HT1080 (cell line): ENCODE data around the gene IL9. TPM values are rescaled to one million over a fixed set of nuclear protein-coding genes. Genes with fewer than 3 reads are reported as not detected.
"Not testable (repeated sequence)": the region's sequence is repeated elsewhere in the genome, so short reads cannot be mapped to it uniquely, and the experiment has no call there.

Experiments
- DNase-seq: peaks from one replicate; pipeline ENCODE4 v3.0.0-alpha.2; 2015; ENCODE audit warnings: low read depth
- total RNA-seq: library from RNA; depleted of rRNA; stranded (reverse); fragments of >200 nt; shearing (Covaris generic); gene quantifications from 2 replicates; pipeline ENCODE4 v1.2.3, GENCODE V29; 2014

Gene IL9
- total RNA-seq, 1 experiment from 2014 or later, result not detected

DNA sequence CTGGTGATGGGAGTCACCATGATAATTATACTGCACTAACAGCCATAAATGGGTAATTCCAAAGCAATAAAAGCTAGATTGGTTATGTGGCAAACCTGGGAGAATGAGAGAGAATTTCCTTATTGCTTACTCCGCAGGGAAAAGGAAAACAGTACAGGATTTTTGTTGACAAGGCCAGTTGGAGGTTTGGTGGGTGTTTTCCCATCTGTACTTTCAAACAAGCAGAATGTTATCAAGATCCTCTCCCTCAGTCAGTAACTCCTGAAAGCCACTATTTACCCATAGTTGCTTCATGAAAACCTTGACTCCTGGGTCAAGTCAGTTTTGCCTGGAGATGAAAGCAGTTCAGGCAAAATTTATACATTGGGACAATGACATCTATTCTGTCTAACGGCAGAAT, 26.4 kb downstream of the IL9 start:
- no peak for DNase-seq

DNA sequence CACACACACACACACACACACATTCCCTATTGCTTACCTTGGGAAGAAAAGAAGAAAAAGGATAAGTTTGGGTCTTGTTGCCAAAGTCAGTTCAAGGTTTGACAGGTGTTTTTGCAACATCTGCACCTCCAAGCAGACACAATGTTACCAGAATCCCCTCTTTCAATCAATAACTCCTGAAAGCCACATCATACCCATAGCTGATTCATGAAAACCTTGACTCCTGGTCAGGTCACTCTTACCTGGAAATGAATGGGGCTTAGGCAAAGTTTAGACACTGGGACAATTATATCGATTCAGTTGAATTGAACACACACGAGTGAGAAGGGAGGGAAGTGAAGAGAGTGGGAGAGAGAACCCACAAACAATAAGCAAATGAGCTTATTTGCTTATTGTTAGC, 27.0 kb downstream of the IL9 start:
- no peak for DNase-seq

DNA sequence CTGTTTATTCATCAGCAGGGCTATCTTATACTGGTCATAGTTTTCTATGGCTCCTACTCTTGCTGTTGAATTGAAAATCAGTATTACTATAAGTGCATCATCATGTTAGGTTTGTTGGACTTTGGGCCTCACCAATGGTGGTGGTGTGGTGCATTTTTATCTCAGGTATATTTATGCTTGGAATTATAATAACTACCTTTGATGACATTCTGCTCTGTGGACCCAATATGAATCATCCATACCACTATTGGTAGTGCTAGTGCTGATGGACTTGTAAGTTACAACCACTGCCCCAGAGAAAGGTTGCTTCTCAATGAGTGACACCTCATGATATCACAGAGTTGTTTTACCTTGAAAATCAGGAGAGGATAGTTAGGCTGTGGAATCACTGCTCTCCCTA, 28.0 kb downstream of the IL9 start:
- DNase-seq, result no peak

DNA sequence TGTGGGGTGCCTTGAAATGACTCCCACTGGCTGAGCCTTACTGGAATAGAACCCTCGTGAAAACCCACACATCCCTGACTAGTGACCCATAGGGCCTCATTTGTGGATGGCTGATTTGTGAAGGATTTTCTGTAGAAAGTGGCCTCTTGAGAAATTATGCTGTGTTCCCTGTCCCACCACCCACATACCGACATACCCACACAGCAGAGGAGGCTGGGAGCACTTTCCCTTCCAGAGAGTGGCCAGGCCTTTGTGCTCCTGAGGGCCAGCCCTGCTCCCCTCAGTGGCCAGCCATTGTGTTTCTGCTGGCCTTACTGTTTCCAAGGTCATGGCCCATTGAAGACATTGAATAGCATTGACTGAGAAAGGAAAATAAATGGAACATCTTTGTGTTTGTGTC, 29.6 kb downstream of the IL9 start:
- DNase-seq, result no peak

DNA sequence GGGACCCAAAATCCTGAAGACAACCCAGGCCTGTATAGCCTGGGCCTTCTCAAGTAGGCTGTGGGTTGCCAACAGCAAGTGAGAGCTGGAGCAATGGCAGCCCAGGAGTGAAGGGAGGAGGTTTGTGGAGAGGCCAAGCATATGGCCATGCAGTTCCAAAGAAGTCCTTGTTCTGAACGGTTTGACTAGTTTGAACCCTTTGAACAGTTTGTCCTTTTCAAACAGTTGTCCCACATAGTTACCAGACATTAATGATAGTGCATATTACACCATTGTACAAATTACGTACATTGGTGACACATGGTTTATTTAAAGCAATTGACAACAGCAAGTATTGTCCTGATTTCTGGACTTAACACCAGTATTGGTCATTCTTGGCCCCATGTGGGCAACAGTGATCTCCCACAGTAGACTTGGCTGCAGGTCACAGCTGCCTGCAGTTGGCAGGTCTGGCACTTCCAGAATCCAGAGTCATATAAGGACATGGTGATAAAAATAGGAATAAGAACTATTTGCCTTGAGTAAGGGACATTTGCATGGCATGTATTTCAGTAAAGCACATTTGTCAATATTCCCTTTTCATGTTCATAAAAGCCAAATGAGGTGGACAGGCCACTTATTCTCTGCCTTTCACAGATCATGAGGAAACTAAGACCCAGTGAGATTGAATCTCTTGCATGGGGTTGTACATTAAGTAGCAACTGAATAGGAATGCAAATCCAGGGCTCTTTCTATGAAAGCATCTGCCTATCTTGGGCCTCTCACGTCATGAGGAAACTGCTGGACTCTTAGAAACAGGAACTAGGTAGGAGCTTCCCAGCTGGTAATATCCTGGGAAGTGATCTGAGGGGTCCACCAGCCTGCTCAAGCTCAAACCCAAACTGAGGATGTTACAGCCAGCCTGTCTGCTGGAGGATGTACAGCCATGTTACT, 30.9 kb downstream of the IL9 start:
- DNase-seq, result no peak

DNA sequence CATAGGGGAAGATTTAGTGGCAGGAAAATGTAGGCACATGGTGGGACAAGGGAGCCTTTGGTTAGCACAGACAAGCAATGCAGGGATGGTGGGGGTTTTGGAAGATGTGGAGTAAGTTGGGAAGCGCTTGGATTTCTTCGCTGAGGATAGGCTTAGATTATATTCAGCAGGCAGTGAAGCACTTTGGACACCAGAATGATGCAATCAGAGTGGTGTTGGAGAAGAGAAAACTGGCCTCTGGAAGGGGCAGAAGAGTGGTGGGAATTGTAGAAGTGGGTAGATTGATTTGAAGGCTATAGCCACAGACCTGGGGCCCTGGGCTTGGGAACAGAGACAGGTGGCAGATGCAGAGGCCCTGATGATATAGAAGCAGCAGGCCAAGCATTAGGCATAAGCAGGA, 32.9 kb downstream of the IL9 start:
- DNase-seq, result no peak

DNA sequence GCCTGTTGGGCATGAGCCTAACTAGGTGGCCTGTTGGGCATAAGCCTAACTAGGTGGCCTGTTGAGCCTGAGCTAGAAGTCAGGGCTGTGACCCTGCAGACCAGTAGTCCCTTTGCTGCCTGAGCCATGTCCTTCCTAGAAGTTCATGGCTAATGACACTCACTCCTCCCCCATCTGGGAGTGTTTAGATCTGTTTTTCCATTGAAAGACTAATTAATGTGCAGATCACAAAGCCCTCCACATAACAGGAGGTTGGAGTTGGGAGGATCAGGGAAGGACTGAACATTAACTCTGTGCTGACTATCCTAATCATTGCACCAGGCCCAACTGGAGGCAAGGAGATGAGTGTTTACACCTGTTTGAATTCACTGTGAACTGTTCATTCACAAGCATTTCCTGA, 33.6 kb downstream of the IL9 start:
- no peak for DNase-seq

DNA sequence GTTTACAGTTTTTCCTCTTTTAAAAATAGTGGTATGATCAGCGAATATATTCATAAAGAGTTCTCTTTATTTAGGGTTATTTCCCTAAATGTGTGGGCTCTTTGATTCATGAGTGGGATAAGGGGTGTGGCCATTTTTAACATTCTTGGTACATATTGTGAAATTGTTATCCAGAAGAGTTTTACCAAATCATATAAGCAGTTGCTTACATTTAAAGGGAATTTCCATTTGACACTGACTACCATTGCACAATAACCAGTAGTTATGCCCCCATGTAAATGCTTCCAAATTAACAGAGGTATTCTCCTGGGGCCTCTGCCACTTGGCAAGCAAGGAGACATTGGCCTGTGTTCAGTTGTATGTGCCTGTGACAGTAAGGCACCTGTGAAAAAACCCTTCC, 34.0 kb downstream of the IL9 start:
- no peak for DNase-seq

DNA sequence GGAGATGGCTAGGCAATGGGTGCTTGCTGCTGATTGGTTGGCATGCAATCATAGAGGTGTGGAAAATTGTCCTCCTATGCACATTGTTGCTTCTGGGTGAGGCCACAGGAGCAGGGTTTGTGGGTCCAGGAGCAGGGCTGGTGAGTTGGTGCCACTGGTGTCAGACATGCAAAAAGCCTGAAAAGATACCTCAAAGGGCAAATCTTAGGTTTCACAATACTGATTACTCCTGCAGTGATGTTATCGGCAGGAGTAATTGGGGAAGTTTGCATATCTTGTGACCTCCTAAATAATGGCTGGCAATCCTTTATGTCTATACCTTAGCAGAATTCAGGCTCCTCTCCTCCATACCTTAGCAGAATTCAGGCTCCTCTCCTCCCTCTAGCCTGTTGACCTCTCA, 36.0 kb downstream of the IL9 start:
- DNase-seq, result no peak

DNA sequence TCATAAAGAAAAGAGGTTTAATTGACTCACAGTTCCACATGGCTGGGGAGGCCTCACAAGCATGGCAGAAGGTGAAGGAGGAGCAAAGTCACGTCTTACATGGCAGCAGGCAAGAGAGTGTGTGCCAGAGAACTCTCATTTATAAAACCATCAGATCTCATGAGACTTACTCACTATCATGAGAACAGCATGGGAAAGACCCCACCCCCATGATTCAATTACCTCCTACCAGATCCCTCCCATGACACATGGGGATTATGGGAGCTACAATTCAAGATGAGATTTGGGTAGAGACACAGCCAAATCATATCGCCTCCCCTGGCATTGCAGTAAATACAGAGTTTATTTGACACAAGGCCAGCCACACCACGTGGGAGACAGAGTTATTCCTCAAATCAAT, 36.5 kb downstream of the IL9 start:
- DNase-seq, result not testable (repeated sequence)

DNA sequence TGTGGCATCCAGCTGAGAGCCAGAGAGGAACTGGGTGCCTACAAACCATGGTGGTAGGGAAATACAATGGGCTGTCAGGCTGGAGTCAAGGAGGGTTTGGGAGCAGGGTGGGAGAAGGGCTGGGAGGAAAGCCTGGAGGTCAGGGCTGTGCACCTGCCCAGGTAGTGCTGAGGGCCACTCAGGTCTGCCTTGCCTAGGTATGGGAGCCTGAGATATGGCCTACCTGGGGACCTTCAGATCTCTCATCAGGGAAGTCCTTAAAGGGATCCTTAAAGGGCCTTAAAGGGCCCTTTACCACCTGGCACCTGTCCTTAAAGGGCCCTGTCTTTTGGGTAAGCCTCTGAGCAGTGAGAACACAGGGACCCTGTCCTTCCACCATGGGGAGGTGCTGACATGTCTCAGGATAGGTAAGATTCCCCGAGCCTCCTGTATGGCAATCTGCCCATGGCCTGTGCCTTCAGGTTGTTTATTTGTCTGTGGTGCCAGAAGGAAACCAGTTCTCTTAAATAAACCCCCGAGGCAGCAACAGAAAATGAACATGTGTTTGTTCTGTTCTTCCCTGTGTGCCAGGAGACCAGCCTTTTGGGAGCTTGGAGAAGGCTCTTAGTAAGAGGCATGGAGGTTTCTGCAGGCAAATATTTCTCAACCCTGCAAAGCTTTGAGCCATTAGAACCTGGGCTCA, 37.9 kb downstream of the IL9 start:
- no peak for DNase-seq

DNA sequence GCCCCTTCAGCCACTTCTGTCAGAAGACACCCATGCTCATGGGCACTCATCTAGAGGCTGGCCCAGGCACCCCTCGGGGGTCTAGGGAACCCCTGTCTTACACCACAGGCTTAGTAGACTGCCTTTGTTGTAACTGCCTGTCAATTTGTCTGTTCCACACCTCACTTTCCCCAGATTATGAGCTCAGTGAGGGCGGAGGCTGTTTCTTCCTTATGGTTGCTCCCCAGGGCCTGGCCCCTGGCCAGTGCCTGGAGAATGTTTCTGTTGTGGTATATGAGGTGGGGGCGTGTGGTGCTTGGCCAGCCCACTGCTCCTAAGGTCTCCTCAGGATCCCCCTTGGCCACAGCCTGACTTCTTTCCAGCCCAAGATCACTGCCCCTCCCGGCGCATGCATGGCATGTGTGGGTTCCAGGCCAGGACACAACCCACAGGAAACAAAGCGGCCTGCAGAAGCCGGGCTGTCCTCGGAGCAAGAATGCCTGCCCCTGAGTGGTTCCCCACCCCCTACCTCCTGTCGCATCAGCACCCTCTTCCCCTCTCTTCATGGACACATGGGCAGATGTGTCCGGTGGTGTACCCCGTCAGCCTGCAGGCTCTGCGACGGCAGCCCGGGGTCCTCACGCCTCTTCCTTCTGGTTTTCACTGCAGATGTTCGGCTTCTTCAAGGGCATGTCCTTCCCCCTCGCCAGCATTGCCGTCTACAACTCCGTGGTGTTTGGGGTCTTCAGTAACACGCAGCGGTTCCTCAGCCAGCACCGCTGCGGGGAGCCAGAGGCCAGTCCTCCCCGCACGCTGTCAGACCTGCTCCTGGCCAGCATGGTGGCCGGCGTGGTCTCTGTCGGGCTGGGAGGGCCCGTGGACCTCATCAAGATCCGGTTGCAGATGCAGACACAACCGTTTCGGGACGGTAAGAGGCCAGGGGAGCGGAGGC, 43.5 kb downstream of the IL9 start:
- DNase-seq, result no peak

DNA sequence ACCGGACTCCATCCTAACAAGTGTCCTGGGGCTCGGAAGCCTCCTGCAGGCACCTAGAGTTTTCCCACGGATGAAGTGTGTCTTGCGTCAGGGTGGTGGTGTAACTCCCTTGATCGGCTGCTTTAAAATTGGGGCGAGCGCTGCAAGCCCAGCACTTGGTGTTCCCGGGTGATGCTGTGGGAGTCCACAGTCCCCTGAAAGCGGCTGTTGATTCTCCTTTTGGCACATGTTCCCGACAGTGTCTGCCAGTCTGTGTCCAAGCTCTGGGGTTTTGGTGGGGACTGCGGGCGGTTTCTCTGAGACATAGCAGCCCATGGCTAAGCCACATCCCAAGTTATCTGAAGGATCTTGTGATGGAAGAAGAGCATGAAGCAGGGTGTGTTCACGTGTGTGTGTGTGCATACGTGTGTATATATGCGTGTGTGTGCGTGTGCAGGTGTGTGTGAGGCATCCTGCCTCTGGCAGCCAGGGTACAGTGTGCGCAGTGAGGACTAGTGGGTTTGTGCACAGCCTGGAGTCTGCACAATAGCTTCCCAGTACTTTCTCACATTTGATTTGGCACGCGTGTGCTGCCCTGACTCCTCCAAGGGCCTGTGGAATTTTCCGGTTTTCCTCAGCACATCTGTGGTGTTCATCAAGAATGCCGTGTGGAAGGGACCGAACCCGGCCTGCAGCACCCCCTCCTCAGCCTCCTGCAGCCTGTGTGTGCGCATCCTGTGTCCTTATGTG, 44.3 kb downstream of the IL9 start:
- DNase-seq, result no peak

DNA sequence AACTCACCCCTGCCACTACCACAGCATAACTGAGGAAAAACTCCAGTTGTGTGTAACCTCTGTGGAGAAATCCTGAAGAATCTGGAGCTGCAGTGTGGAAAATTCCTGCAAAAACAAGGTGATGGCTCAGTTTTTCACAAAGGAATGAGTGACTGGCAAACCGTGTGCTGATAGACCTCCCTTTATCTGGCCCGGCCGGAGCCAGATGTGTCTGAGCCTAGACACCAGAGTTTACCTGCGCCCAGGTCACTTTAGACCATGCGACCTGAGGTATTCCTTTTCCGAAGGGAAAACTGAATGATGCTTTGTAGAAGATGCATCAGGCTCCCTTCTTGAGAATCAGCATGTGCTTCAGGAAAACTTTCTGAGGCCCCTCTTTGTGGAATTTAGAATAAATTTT, 45.0 kb downstream of the IL9 start:
- no peak for DNase-seq

DNA sequence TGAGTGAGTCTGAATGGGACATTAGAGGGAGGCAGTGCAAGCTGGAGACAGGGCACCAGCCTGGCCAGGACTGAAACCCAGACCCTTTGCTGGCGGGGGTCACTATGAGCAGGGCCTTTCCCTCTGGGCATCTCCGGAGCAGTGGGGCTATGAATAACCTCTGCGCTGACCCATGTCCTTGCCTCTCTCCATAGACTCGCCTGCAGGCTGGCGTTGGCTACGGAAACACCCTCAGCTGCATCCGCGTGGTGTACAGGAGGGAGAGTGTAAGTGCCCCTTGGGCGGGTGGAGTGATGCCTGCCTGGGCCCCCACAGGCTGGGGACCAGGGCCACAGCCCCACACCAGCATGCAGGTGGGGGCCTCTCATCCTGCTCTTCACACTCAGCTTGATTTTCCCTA, 45.4 kb downstream of the IL9 start:
- no peak for DNase-seq

DNA sequence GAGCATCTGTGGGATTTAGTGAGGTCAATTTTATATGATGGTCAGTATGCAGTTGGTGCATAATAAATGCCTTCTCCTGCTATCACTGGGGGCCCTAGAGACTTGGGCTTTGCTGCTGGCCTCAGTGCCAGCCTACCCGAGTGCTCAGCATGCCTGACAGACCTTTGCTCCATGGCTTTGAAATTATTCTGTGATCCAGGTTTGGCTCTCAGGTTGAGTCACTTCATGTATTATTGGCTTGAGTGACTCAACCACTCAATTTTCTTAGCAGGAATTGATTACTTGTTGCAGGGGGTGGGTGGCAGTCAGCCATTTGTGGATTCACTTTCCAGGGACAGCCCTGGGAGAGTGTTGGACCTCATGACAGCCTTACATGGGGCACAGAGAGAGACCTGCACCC, 47.7 kb downstream of the IL9 start:
- DNase-seq, result no peak

DNA sequence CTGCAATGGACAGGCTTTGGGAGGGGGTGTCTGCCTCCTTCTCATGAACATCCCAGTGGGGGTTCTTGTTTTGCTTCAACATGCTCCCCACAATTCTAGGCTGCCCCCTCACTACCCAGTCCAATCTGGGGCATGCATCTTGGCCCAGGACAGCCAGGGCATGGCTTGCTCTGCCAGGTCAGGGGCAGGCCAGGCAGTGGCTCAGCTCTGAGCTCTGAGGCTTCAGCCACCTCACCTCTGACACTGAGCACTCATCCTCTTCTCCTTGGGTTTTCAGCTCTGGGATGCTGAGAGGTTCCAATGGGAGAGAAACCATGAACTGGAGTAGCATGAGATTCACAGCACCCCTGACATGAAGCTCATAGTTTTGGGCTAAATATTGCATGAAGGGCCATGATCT, 49.3 kb downstream of the IL9 start:
- no peak for DNase-seq

DNA sequence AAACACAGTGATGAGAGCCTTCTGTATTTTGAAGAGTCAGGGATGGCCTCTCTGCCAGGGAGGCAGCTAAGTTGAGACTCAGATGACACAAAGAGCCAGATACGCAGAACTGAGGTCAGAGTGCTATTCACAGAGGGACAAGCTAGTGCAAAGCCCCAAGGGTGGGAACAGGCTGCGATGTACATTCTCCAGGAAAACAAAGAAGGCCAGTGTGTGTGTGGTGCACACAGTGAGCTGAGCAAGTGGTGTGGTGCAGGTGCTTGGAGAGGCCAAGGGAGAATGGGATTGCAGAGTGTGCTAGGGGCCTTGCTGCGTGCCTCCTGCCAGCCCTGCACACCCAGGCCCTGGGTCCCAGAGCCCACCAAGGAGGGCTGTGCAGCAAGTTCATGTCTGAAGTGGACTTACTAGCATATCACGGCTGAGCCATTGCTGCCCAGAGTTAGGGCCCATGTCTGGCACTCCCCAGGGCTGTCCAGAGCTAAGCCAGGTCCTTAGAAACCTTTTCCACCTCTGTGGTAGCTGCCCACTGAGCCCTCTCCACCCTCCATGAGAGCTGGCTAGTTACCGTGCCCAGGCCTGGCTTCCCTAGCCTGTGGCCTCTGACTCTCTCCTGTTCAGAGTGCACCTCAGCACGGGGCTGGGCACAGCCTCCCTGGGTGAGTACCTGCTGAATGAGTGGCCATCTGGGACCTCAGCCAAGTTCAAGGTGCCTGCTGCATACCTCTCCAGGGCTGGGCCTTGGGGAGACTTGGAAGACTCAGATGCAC, 51.9 kb downstream of the IL9 start:
- no peak for DNase-seq

DNA sequence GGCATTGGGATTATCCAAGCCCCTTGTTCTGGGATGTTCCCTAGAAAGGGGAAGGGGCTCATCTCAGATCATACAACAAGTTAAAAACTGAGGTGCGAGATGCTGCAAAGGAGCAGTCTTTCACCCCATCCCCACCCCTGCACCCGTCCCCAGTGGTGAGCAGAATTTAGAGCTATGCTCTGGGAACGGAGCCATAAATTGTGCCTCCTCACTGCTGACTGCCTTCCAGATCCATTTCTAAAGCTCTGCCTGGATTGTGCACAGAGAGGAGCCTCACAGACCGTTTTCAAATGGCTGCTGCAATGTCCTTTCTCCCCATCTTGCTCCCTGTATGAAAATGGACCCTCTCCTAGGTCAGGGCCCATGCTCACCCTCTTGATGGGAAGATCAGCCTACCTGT, 52.9 kb downstream of the IL9 start:
- no peak for DNase-seq
